ENCODE measurements around the gene SVEP1.

Gene SVEP1

GRCh38 chr9:110440172-110440571 lies 139.4 kb downstream of the SVEP1 start (continued):
- no peak for TF ChIP-seq ZNF398 (tag by site-specific recombination; IDR thresholded peaks at IDR 0.05)

GRCh38 chr9:110432253-110432652 lies 147.3 kb downstream of the SVEP1 start:
- CTCF ChIA-PET, result interaction anchor here (0.6 to 2.0 kb wide), 2 partner anchors 191 to 510 kb away, joined by 3 to 9 read pairs; no protein-coding TSS in a partner anchor
- POLR2A ChIA-PET, result no interaction called here
- Histone ChIP-seq H3K4me3 (ENCODE audit: low read depth, low read length) (no peak overlapping the region), H3K9me3 (ENCODE audit: control insufficient read depth, insufficient read depth, low read depth, low read length) (no peaks in the 10 kb centered on the region), H3K27ac (ENCODE audit: extremely low read depth, low read depth, low read length) (no peak overlapping the region), H3K36me3 (ENCODE audit: control insufficient read depth in 2 of 2, insufficient read depth in 1 of 2, low read length in 2 of 2) (no peaks in the 10 kb centered on the region), H3K4me1 (ENCODE audit: control insufficient read depth, insufficient read depth, low read length) (no peaks in the 10 kb centered on the region)
- TF ChIP-seq TRIM28 (IDR thresholded peaks at IDR 0.05; ENCODE audit: borderline replicate concordance, low read length) (no peak), ZNF571 (tag by site-specific recombination; IDR thresholded peaks at IDR 0.05) (no peak), WT1 (tag by site-specific recombination; IDR thresholded peaks at IDR 0.05) (no peak), KLF9 (tag by site-specific recombination; IDR thresholded peaks at IDR 0.05; ENCODE audit: low read depth) (no peak), ZIC2 (tag by site-specific recombination; IDR thresholded peaks at IDR 0.05) (no peak), ZNF629 (tag by site-specific recombination; IDR thresholded peaks at IDR 0.05) (no peak), ZNF621 (tag by site-specific recombination; IDR thresholded peaks at IDR 0.05) (no peak), ZFHX2 (tag by site-specific recombination; conservative IDR thresholded peaks at IDR 0.05) (no peak), ZNF366 (tag by site-specific recombination; conservative IDR thresholded peaks at IDR 0.05) (no peak), ZSCAN30 (tag by site-specific recombination; IDR thresholded peaks at IDR 0.05) (no peak), ZNF558 (tag by site-specific recombination; IDR thresholded peaks at IDR 0.05) (no peak), OSR2 (tag by site-specific recombination; IDR thresholded peaks at IDR 0.05) (no peak), YY1 (tag by site-specific recombination; IDR thresholded peaks at IDR 0.05) (no peak)
- TF ChIP-seq, protein P1, sequence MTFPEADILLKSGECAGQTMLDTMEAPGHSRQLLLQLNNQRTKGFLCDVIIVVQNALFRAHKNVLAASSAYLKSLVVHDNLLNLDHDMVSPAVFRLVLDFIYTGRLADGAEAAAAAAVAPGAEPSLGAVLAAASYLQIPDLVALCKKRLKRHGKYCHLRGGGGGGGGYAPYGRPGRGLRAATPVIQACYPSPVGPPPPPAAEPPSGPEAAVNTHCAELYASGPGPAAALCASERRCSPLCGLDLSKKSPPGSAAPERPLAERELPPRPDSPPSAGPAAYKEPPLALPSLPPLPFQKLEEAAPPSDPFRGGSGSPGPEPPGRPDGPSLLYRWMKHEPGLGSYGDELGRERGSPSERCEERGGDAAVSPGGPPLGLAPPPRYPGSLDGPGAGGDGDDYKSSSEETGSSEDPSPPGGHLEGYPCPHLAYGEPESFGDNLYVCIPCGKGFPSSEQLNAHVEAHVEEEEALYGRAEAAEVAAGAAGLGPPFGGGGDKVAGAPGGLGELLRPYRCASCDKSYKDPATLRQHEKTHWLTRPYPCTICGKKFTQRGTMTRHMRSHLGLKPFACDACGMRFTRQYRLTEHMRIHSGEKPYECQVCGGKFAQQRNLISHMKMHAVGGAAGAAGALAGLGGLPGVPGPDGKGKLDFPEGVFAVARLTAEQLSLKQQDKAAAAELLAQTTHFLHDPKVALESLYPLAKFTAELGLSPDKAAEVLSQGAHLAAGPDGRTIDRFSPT (tag by site-specific recombination; IDR thresholded peaks at IDR 0.05), result no peak

- CTCF ChIA-PET, result interaction anchor here (0.7 to 1.9 kb wide), 4 partner anchors 11 to 308 kb away, joined by 3 to 6 read pairs (median 4); no protein-coding TSS in a partner anchor
- H3K4me3 ChIP-seq (ENCODE audit: low read depth, low read length), result no peak overlapping the region
- POLR2A ChIA-PET, result no interaction called here
- H3K36me3 ChIP-seq (ENCODE audit: control insufficient read depth in 2 of 2, insufficient read depth in 1 of 2, low read length in 2 of 2), result no peaks in the 10 kb centered on the region
- no peaks in the 10 kb centered on the region for H3K4me1 ChIP-seq (ENCODE audit: control insufficient read depth, insufficient read depth, low read length)
- no peaks in the 10 kb centered on the region for H3K9me3 ChIP-seq (ENCODE audit: control insufficient read depth, insufficient read depth, low read depth, low read length)
- no peak overlapping the region for H3K27ac ChIP-seq (ENCODE audit: extremely low read depth, low read depth, low read length)
- no peak for TF ChIP-seq ZNF157 (tag by site-specific recombination; IDR thresholded peaks at IDR 0.05)
- no peak for TF ChIP-seq ZNF623 (tag by site-specific recombination; IDR thresholded peaks at IDR 0.05)
- no peak for TF ChIP-seq BCL11A (tag by site-specific recombination; IDR thresholded peaks at IDR 0.05; ENCODE audit: low read depth)
- TF ChIP-seq ZNF132 (tag by site-specific recombination; IDR thresholded peaks at IDR 0.05; ENCODE audit: borderline replicate concordance), result no peak
- TF ChIP-seq ZBTB44 (tag by site-specific recombination; IDR thresholded peaks at IDR 0.05), result no peak
- TF ChIP-seq, protein P2, sequence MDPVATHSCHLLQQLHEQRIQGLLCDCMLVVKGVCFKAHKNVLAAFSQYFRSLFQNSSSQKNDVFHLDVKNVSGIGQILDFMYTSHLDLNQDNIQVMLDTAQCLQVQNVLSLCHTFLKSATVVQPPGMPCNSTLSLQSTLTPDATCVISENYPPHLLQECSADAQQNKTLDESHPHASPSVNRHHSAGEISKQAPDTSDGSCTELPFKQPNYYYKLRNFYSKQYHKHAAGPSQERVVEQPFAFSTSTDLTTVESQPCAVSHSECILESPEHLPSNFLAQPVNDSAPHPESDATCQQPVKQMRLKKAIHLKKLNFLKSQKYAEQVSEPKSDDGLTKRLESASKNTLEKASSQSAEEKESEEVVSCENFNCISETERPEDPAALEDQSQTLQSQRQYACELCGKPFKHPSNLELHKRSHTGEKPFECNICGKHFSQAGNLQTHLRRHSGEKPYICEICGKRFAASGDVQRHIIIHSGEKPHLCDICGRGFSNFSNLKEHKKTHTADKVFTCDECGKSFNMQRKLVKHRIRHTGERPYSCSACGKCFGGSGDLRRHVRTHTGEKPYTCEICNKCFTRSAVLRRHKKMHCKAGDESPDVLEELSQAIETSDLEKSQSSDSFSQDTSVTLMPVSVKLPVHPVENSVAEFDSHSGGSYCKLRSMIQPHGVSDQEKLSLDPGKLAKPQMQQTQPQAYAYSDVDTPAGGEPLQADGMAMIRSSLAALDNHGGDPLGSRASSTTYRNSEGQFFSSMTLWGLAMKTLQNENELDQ (tag by site-specific recombination; IDR thresholded peaks at IDR 0.05; ENCODE audit: low read depth), result no peak
- TF ChIP-seq KLF17 (tag by site-specific recombination; IDR thresholded peaks at IDR 0.05), result no peak
- no peak for TF ChIP-seq ZBTB1 (tag by site-specific recombination; IDR thresholded peaks at IDR 0.05)
- no peak for TF ChIP-seq GLIS1 (tag by site-specific recombination; IDR thresholded peaks at IDR 0.05)
- no peak for TF ChIP-seq ZNF558 (tag by site-specific recombination; IDR thresholded peaks at IDR 0.05)
- no peak for TF ChIP-seq ZNF571 (tag by site-specific recombination; IDR thresholded peaks at IDR 0.05)
- TF ChIP-seq ZNF658 (tag by site-specific recombination; IDR thresholded peaks at IDR 0.05), result no peak
- no peak for TF ChIP-seq ZNF843 (tag by site-specific recombination; IDR thresholded peaks at IDR 0.05)
- no peak for TF ChIP-seq ZBTB7A (tag by site-specific recombination; IDR thresholded peaks at IDR 0.05; ENCODE audit: low read depth)
Measured at GRCh38 chr9:110429453-110429852, 150.1 kb downstream of the SVEP1 start.
